Adrenal gland (tissue), 5 donors: ENCODE measurements around the gene E2F6.

Experiments used
- POLR2A ChIP-seq, 2 donors: fragments of 450-650 bp; IDR thresholded peaks; one replicate each; pipeline ENCODE4 v1.6.1; 2017; ENCODE audit warnings: antibody characterized with exemption in 2 of 2, mild to moderate bottlenecking in 2 of 2, moderate library complexity in 1 of 2
- TF ChIP-seq, protein P1 (sequence below), 6 experiments: fragments of 450-650 bp in 4 of 6; fragments of 200-600 bp in 2 of 6; sonication (generic) in 1 of 6; IDR thresholded peaks; 1 replicate in 5 of 6; 2 replicates in 1 of 6; pipeline versions ENCODE4 v1.5.1 to v1.8.0; 2016 to 2021; ENCODE audit warnings: antibody characterized with exemption in 6 of 6, mild to moderate bottlenecking in 2 of 6, moderate library complexity in 1 of 6
- donor health status: DM: no; HTN: no; CAD: no.

DNA sequence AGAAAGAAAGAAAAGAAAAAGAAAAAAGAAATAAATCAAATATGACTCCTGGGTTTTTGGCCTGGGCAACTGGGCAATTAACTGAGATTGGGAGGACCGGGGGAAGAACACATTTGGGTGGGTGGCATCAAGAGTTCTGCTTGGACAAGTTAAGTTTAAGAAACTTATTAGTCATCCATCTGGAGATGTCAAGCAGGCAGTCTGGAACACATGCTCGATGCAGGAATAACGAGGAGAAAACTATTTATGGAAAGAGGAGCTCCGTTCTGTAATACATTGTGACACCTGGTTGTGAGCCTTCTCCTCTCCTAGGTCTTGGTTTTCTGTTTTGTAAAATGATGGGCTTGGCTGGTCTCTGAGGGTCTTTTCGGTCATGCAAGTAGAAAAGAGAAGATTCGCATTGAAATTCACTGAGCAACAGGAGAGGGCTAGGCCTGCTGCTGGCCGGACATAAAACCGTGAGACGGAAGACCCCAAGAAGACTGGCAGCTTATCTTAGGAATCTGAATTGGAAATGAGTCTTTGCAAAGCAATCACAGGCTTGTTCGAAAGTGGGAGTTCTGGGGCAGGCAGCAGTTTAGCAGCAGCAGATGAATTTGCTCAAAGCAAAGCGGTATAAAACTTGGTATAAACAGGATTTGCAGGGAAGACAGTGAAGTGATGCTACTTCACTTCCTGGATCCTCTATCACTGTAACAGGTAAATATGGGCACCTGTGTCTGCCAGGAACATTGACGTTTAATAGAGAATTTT is 51.4 kb downstream of the E2F6 start:
- TF ChIP-seq, protein P1, sequence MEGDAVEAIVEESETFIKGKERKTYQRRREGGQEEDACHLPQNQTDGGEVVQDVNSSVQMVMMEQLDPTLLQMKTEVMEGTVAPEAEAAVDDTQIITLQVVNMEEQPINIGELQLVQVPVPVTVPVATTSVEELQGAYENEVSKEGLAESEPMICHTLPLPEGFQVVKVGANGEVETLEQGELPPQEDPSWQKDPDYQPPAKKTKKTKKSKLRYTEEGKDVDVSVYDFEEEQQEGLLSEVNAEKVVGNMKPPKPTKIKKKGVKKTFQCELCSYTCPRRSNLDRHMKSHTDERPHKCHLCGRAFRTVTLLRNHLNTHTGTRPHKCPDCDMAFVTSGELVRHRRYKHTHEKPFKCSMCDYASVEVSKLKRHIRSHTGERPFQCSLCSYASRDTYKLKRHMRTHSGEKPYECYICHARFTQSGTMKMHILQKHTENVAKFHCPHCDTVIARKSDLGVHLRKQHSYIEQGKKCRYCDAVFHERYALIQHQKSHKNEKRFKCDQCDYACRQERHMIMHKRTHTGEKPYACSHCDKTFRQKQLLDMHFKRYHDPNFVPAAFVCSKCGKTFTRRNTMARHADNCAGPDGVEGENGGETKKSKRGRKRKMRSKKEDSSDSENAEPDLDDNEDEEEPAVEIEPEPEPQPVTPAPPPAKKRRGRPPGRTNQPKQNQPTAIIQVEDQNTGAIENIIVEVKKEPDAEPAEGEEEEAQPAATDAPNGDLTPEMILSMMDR (IDR thresholded peaks at IDR 0.05): no peak
- no peak for TF ChIP-seq POLR2A (IDR thresholded peaks at IDR 0.05)
